MM.1S (cell line): ENCODE results near the gene METTL27.

ENCODE experiments used
- EZH2 ChIP-seq: fragments of 300-600 bp; sonication (generic); optimal IDR thresholded peaks from 2 replicates; pipeline ENCODE3; 2017; ENCODE audit warnings: low read depth, mild to moderate bottlenecking, antibody characterized with exemption, low read length, mixed read lengths
- EZH2phosphoT487 ChIP-seq: fragments of 300-600 bp; sonication (generic); IDR thresholded peaks from 2 replicates; pipeline ENCODE4 v1.6.1; 2018; ENCODE audit warnings: antibody characterized with exemption, low read length
- TF ChIP-seq, protein P1 (sequence below): fragments of 300-600 bp; sonication (generic); IDR thresholded peaks from 2 replicates; pipeline ENCODE4 v1.5.1; 2016; ENCODE audit warnings: antibody characterized with exemption, low read length, mixed read lengths

GRCh38 chr7:73879977-73880681 lies 37.8 kb upstream of the METTL27 start:
- TF ChIP-seq EZH2phosphoT487 (no peak), EZH2 (no peak)
- TF ChIP-seq, protein P1, sequence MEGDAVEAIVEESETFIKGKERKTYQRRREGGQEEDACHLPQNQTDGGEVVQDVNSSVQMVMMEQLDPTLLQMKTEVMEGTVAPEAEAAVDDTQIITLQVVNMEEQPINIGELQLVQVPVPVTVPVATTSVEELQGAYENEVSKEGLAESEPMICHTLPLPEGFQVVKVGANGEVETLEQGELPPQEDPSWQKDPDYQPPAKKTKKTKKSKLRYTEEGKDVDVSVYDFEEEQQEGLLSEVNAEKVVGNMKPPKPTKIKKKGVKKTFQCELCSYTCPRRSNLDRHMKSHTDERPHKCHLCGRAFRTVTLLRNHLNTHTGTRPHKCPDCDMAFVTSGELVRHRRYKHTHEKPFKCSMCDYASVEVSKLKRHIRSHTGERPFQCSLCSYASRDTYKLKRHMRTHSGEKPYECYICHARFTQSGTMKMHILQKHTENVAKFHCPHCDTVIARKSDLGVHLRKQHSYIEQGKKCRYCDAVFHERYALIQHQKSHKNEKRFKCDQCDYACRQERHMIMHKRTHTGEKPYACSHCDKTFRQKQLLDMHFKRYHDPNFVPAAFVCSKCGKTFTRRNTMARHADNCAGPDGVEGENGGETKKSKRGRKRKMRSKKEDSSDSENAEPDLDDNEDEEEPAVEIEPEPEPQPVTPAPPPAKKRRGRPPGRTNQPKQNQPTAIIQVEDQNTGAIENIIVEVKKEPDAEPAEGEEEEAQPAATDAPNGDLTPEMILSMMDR: no peak
